AG10803 (cell line): ENCODE data around the gene GEMIN2.
"Not testable (repeated sequence)": the region's sequence is repeated elsewhere in the genome, so short reads cannot be mapped to it uniquely, and the experiment has no call there.

ENCODE experiments used
- DNase-seq: peaks from one replicate; pipeline ENCODE4 v3.0.0; 2010; ENCODE audit warnings: low read depth
- H3K4me3 ChIP-seq: 2 replicates; pipeline ENCODE4 v1.5.1; 2011; ENCODE audit warnings: mild to moderate bottlenecking, low read length, control low read depth
- TF ChIP-seq, protein P1 (sequence below): conservative IDR thresholded peaks from 2 replicates; pipeline ENCODE4 v1.5.1; 2011; ENCODE audit warnings: mild to moderate bottlenecking, low read length, control low read depth, inconsistent platforms

The GEMIN2 gene

DNA sequence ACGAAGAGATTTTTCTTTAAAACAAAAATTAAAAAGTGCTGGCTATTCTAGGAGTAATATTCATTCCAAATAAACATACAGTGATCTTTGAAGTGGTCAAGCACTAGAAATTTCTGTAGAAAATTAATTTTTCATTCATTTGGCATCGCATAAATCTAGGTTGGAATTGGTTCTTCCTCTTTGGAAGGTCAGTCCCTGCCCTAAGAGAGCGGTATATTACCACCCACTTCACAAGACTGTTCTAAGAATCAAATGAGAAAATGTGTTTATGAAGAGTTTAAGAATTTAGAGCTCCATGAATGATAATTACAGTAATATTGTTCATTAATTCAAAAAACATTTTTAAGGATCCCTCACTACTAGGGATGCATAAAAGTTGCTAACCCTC, 444 bp upstream of the GEMIN2 start:
- TF ChIP-seq, protein P1, sequence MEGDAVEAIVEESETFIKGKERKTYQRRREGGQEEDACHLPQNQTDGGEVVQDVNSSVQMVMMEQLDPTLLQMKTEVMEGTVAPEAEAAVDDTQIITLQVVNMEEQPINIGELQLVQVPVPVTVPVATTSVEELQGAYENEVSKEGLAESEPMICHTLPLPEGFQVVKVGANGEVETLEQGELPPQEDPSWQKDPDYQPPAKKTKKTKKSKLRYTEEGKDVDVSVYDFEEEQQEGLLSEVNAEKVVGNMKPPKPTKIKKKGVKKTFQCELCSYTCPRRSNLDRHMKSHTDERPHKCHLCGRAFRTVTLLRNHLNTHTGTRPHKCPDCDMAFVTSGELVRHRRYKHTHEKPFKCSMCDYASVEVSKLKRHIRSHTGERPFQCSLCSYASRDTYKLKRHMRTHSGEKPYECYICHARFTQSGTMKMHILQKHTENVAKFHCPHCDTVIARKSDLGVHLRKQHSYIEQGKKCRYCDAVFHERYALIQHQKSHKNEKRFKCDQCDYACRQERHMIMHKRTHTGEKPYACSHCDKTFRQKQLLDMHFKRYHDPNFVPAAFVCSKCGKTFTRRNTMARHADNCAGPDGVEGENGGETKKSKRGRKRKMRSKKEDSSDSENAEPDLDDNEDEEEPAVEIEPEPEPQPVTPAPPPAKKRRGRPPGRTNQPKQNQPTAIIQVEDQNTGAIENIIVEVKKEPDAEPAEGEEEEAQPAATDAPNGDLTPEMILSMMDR = no peak
- peak overlapping the region; percentile 78 for H3K4me3 ChIP-seq
- DNase-seq = no peak

DNA sequence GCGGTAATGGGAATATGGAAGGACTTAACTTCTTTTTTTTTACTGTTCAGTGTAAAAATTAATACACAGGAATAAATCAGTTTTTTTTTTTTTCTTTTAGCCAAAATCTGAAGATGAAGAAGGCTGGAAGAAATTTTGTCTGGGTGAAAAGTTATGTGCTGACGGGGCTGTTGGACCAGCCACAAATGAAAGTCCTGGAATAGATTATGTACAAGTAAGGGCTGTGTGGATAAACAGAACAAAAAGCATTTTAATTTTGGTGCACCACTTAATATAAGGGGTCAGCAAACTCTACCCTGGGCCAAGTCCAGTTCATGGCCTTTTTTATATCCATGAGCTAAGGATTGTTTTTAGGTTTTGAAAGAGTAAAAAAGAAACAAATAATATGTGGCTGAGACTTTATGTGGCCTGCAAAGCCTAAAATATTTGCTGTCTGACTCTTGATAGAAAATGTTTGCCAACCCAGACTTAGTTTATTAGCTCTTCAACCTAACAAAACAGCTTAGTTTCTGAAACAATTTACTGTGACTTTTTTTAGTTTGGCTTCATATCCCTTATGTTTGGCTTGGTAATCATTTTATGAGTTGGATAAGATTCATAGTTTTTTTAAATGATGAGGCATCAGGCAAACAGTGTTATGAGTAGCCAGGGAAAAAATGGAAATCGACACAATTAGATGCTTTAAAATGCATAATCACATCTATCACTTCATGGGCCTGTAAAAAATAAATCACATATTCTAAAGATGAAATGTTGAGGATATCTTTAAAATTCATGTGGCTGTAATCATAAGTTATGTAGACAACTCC, 8.4 kb downstream of the GEMIN2 start:
- DNase-seq = peak; percentile 25
- TF ChIP-seq, protein P1 = no peak
- no peak overlapping the region for H3K4me3 ChIP-seq

DNA sequence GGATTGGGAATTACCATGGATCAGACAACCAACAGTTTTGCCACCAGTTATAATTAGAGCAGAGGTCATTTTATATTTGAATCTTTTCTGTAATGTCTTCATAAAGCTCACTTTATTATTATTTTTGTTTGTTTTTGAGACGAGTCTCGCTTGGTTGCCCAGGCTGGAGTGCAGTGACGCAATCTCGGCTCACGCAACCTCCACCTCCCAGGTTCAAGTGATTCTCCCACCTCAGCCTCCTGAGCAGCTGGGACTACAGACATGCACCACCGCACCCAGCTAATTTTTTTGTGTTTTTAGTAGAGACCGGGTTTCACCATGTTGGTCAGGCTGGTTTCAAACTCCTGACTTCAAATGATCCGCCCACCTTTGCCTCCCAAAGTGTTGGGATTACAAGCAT, 23.7 kb downstream of the GEMIN2 start:
- DNase-seq, H3K4me3 ChIP-seq: not testable (repeated sequence)

DNA sequence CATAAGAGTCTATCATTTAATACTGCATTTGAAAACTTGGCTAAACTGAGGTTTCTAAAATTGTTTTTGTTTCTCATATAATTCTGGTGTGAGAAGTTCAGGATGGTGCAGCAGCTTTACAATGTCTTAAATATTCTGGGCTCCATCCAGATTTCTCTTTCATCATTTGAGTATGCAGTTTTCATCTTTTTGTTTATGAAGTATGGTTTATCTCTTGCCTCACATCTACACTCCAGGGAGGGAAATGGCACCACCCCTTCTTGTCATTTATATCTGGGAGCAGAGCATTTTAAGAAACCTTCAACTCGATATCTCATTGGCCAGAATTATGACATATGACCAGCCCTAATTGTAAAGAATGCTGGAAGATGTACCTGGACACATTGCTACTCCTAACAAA, 24.3 kb downstream of the GEMIN2 start:
- TF ChIP-seq, protein P1 = no peak
- no peak for DNase-seq
- no peak overlapping the region for H3K4me3 ChIP-seq

DNA sequence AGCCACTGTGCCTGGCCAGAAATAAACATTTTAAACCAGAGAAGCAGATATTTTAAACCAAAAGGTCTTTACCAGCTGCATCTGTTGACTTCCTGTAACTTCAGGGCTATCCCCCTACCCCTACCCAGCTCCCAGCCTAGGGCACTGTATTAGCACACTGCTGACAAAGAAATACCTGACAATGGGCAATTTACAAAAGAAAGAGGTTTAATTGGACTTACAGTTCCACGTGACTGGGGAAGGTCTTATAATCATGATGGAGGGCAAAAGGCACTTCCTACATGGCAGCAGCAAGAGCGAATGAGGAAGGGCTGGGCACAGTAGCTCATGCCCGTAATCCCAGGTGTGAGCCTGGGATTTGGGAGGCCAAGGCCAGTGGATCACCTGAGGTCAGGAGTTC, 26.0 kb downstream of the GEMIN2 start:
- H3K4me3 ChIP-seq = no peak overlapping the region
- no peak for DNase-seq
- TF ChIP-seq, protein P1 = no peak

DNA sequence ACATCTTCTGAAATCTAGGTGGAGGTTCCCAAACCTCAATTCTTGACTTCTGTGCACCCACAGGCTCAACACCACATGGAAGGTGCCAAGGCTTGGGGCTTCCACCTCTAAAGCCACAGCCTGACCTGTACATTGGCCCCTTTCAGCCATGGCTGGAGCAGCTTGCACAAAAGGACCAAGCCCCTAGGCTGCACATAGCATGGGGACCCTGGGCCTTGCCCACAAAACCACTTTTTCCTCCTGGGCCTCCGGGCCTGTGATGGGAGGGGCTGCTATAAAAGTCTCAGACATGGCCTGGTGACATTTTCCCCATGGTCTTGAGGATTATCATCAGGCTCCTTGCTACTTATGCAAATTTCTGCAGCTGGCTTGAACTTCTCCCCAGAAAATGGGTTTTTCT, 27.5 kb downstream of the GEMIN2 start:
- not testable (repeated sequence) for H3K4me3 ChIP-seq

DNA sequence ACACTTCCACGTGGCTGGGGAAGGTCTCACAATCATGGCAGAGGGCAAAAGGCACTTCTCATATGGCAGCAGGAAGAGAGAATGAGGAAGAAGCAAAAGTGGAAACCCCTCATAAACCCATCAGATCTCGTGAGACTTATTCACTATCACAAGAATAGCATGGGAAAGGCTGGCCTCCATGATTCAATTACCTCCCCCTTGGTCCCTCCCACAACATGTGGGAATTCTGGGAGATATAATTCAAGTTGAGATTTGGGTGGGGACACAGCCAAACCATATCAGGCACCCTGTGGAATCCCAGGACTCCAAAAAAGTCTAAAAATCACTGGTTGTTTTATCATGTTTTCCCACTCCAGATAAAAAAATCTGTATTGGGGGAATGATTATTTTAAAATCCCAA, 29.1 kb downstream of the GEMIN2 start:
- not testable (repeated sequence) for DNase-seq, H3K4me3 ChIP-seq

More for the DNA sequence above, 27.5 kb downstream of the GEMIN2 start:
- not testable (repeated sequence) for DNase-seq

DNA sequence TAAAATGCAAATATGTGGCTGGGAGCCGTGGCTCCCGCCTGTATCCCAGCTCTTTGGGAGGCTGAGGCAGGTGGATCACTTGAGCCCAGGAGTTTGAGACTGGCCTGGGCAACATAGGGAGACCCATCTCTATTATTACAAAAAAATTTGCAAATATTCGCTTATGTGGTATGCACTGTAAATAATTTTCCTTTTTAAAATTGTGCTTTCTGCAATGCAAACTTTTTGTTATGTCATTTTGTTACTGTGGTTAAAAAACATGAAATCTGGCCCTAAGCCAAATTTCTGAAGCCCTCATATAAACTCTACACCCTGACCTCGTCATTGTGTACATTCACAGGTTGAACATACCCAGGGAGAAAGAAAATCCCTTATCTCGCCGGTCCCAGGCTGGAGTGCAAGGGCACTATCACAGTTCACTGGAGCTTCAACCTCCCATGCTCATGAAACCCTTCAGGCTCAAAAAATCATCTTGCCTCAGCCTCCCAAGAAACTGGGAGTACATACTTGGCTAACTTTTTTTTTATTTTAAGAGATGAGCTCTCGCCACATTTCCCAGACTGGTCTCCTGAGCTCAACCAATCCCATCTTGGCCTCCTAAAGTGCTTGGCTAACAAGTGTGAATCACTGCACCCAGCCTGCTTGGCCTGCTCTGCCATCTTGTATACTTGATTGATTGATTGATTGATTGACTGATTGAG, 31.3 kb downstream of the GEMIN2 start:
- H3K4me3 ChIP-seq = no peak overlapping the region
- DNase-seq = no peak
- TF ChIP-seq, protein P1 = no peak
